HepG2 (cell line): ENCODE data around the gene IPPK. TPM values are rescaled to one million over a fixed set of nuclear protein-coding genes. Genes with fewer than 3 reads are reported as not detected.
A peak's percentile ranks its signal among the peaks of the same experiment; 100 is the strongest.

Source experiments
- CBFB ChIP-seq: sonication (generic); formaldehyde crosslinking; IDR thresholded peaks from 2 replicates; pipeline ENCODE4 v1.4.0; 2020; ENCODE audit warnings: missing genetic modification reagents
- DZIP1 ChIP-seq: sonication (generic); formaldehyde crosslinking; IDR thresholded peaks from 2 replicates; pipeline ENCODE4 v1.5.0; 2020; ENCODE audit warnings: mild to moderate bottlenecking, missing genetic modification reagents
- FIP1L1 ChIP-seq: fragments of 200-400 bp; formaldehyde crosslinking; IDR thresholded peaks from 2 replicates; pipeline ENCODE4 v1.6.1; 2018; ENCODE audit warnings: low read depth, mild to moderate bottlenecking, low read length, moderate library complexity, borderline replicate concordance; ENCODE audit not compliant: insufficient read depth
- HES4 ChIP-seq: sonication (generic); formaldehyde crosslinking; IDR thresholded peaks from 2 replicates; pipeline ENCODE4 v1.9.0; 2021; ENCODE audit warnings: mild to moderate bottlenecking, missing genetic modification reagents, borderline replicate concordance
- MAF1 ChIP-seq: sonication (generic); formaldehyde crosslinking; IDR thresholded peaks from 2 replicates; pipeline ENCODE4 v1.5.0; 2020; ENCODE audit warnings: missing genetic modification reagents, borderline replicate concordance
- MAFK ChIP-seq, 2 experiments: IDR thresholded peaks in 1 of 2; conservative IDR thresholded peaks in 1 of 2; 2 replicates each; pipeline ENCODE4 v1.6.1; 2011; ENCODE audit warnings: improper control_type of control experiment in 2 of 2, low read length in 2 of 2
- MIXL1 ChIP-seq: IDR thresholded peaks from 2 replicates; pipeline ENCODE4 v1.6.1; 2016
- MTF2 ChIP-seq: sonication (generic); formaldehyde crosslinking; IDR thresholded peaks from 2 replicates; pipeline ENCODE4 v1.5.0; 2020; ENCODE audit warnings: missing genetic modification reagents, borderline replicate concordance
- NAIF1 ChIP-seq: sonication (generic); formaldehyde crosslinking; IDR thresholded peaks from 2 replicates; pipeline ENCODE4 v1.5.0; 2020; ENCODE audit warnings: mild to moderate bottlenecking, missing genetic modification reagents, borderline replicate concordance
- PHF5A ChIP-seq: IDR thresholded peaks from one replicate; pipeline ENCODE4 v1.6.1; 2018; ENCODE audit warnings: low read depth, missing genetic modification reagents; ENCODE audit not compliant: unreplicated experiment
- REPIN1 ChIP-seq: sonication (generic); formaldehyde crosslinking; IDR thresholded peaks from 2 replicates; pipeline ENCODE4 v1.8.0; 2022; ENCODE audit warnings: missing genetic modification reagents, low read depth, mild to moderate bottlenecking, borderline replicate concordance
- SNAPC2 ChIP-seq: sonication (generic); formaldehyde crosslinking; IDR thresholded peaks from 2 replicates; pipeline ENCODE4 v1.8.1; 2022; ENCODE audit warnings: mild to moderate bottlenecking, missing genetic modification reagents
- TEAD3 ChIP-seq: optimal IDR thresholded peaks from 2 replicates; pipeline ENCODE3; 2016; ENCODE audit warnings: borderline replicate concordance
- ZFAT ChIP-seq: sonication (generic); formaldehyde crosslinking; conservative IDR thresholded peaks from 2 replicates; pipeline ENCODE4 v1.8.1; 2023; ENCODE audit warnings: missing genetic modification reagents, inconsistent platforms
- ZIK1 ChIP-seq: sonication (generic); formaldehyde crosslinking; IDR thresholded peaks from 2 replicates; pipeline ENCODE4 v1.5.0; 2020; ENCODE audit warnings: mild to moderate bottlenecking, low read depth, missing genetic modification reagents, borderline replicate concordance
- ZKSCAN8 ChIP-seq: IDR thresholded peaks from 2 replicates; pipeline ENCODE4 v1.6.1; 2016; ENCODE audit warnings: borderline replicate concordance, missing genetic modification reagents, missing compliant biosample characterization
- ZNF136 ChIP-seq: sonication (generic); formaldehyde crosslinking; IDR thresholded peaks from 2 replicates; pipeline ENCODE4 v1.8.1; 2022; ENCODE audit warnings: low read depth, mild to moderate bottlenecking, moderate library complexity, missing genetic modification reagents
- ZNF335 ChIP-seq: sonication (generic); formaldehyde crosslinking; IDR thresholded peaks from 2 replicates; pipeline ENCODE4 v1.4.0; 2020; ENCODE audit warnings: missing genetic modification reagents
- ZNF530 ChIP-seq: sonication (generic); formaldehyde crosslinking; IDR thresholded peaks from 2 replicates; pipeline ENCODE4 v1.5.0; 2020; ENCODE audit warnings: low read depth, mild to moderate bottlenecking, missing genetic modification reagents
- ZNF710 ChIP-seq: sonication (generic); formaldehyde crosslinking; IDR thresholded peaks from 2 replicates; pipeline ENCODE4 v1.5.0; 2020; ENCODE audit warnings: mild to moderate bottlenecking, missing genetic modification reagents, borderline replicate concordance
- ZNF746 ChIP-seq: sonication (generic); formaldehyde crosslinking; IDR thresholded peaks from 2 replicates; pipeline ENCODE4 v1.8.0; 2022; ENCODE audit warnings: mild to moderate bottlenecking, missing genetic modification reagents
- polyA plus RNA-seq, 8 experiments: library from polyadenylated mRNA; depleted of rRNA in 3 of 8; stranded (reverse) in 7 of 8; unstranded in 1 of 8; fragments of >200 nt; fragmentation: Illumina TruSeq in 4 of 8; extraction: Trizol in 4 of 8; gene quantifications; 2 replicates each; pipeline versions ENCODE4 v1.2.1 to v1.2.3, GENCODE V29; 2011 to 2016; ENCODE audit warnings: low read depth in 4 of 8, missing spikeins in 1 of 8, mixed read lengths in 1 of 8; ENCODE audit not compliant: insufficient read depth in 1 of 8
- total RNA-seq, 5 experiments: library from RNA; depleted of rRNA; stranded (reverse); fragments of >200 nt; fragmentation: Illumina TruSeq; extraction: Trizol; gene quantifications; 2 replicates each; pipeline ENCODE4 v1.2.3, GENCODE V29; 2016; ENCODE audit warnings: low read depth in 1 of 5
- TF ChIP-seq, protein P1 (sequence below): sonication (generic); formaldehyde crosslinking; IDR thresholded peaks from 2 replicates; pipeline ENCODE4 v1.8.0; 2022; ENCODE audit warnings: missing genetic modification reagents, mild to moderate bottlenecking, moderate library complexity, borderline replicate concordance

The IPPK gene
- total and polyA plus RNA-seq, 2 of the 13 experiments (the other 11 are each of a cell fraction or from before 2014, with no cell fraction given), result 9.9 to 14.1 TPM

GRCh38 chr9:92669890-92670708, at the start of gene IPPK (continued):
- TF ChIP-seq HES4 (CRISPR knock-in tag), result peak; percentile 28; the same call in 1 of the 2 replicates
- peak; percentile 75; the same call in 1 of the 2 replicates for TF ChIP-seq ZKSCAN8
- 0 out of 2 replicates have a peak, but pooled peaks have one; percentile 75 for TF ChIP-seq DZIP1
- TF ChIP-seq ZNF335 (CRISPR knock-in tag), result peak; percentile 21; the same call in 1 of the 2 replicates
- TF ChIP-seq ZIK1 (CRISPR knock-in tag), result no peak; the same call in 1 of the 2 replicates
- TF ChIP-seq ZNF136 (CRISPR knock-in tag), result 0 out of 2 replicates have a peak, but pooled peaks have one; percentile 76
- TF ChIP-seq, protein P1, sequence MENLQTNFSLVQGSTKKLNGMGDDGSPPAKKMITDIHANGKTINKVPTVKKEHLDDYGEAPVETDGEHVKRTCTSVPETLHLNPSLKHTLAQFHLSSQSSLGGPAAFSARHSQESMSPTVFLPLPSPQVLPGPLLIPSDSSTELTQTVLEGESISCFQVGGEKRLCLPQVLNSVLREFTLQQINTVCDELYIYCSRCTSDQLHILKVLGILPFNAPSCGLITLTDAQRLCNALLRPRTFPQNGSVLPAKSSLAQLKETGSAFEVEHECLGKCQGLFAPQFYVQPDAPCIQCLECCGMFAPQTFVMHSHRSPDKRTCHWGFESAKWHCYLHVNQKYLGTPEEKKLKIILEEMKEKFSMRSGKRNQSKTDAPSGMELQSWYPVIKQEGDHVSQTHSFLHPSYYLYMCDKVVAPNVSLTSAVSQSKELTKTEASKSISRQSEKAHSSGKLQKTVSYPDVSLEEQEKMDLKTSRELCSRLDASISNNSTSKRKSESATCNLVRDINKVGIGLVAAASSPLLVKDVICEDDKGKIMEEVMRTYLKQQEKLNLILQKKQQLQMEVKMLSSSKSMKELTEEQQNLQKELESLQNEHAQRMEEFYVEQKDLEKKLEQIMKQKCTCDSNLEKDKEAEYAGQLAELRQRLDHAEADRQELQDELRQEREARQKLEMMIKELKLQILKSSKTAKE (CRISPR knock-in tag), result peak; percentile 37; the same call in 1 of the 2 replicates
- TF ChIP-seq FIP1L1, result no peak
- TF ChIP-seq TEAD3 (CRISPR knock-in tag), result peak; percentile 23
- TF ChIP-seq MTF2, result no peak; the same call in 1 of the 2 replicates
- TF ChIP-seq REPIN1 (CRISPR knock-in tag), result no peak; the same call in 1 of the 2 replicates
- TF ChIP-seq CBFB, result 0 out of 2 replicates have a peak, but pooled peaks have one; percentile 71
- TF ChIP-seq ZFAT (CRISPR knock-in tag), result no peak
- TF ChIP-seq SNAPC2, result 0 out of 2 replicates have a peak, but pooled peaks have one; percentile 46
- TF ChIP-seq MAF1, result peak; percentile 55; the same call in 1 of the 2 replicates
- TF ChIP-seq NAIF1 (CRISPR knock-in tag), result 0 out of 2 replicates have a peak, but pooled peaks have one; percentile 79
- no peak for TF ChIP-seq ZNF530
- TF ChIP-seq MIXL1 (CRISPR knock-in tag), result 0 out of 2 replicates have a peak, but pooled peaks have one; percentile 22
- peak; percentile 45 for TF ChIP-seq PHF5A
- no peak for TF ChIP-seq ZNF746 (CRISPR knock-in tag)
- no peak for TF ChIP-seq MAFK (conservative IDR thresholded peaks at IDR 0.05 in 1 of 2, IDR thresholded peaks at IDR 0.05 in 1 of 2; ENCODE audit: low read length in 2 of 2)
- peak; percentile 68; the same call in 1 of the 2 replicates for TF ChIP-seq ZNF710 (CRISPR knock-in tag)
